Breast epithelium (tissue), 4 donors: ENCODE data around the gene FTCDNL1. TPM values are rescaled to one million over a fixed set of nuclear protein-coding genes. Genes with fewer than 3 reads are reported as not detected.

ENCODE experiments used
- DNase-seq, 2 donors: peaks; one replicate each; pipeline ENCODE4 v3.0.0-alpha.2; 2019; ENCODE audit warnings: low spot score in 2 of 2
- H3K27ac ChIP-seq, 2 donors: fragments of 200-600 bp; sonication (generic) in 1 of 2; one replicate each; pipeline ENCODE4 v1.5.1; 2016 to 2019; ENCODE audit warnings: mild to moderate bottlenecking in 1 of 2
- H3K27me3 ChIP-seq, 2 donors: fragments of 200-600 bp; sonication (generic) in 1 of 2; one replicate each; pipeline versions ENCODE4 v1.5.1 to v1.6.0; 2017 to 2019; ENCODE audit warnings: control low read depth in 1 of 2, mild to moderate bottlenecking in 1 of 2
- H3K36me3 ChIP-seq: fragments of 200-600 bp; one replicate; pipeline ENCODE4 v1.5.1; 2019
- H3K4me1 ChIP-seq, 2 donors: fragments of 200-600 bp; sonication (generic); one replicate each; pipeline ENCODE4 v1.5.1; 2016 to 2019; ENCODE audit warnings: control low read depth in 1 of 2
- H3K4me3 ChIP-seq, 3 donors: fragments of 200-600 bp; sonication (generic); 1 replicate in 2 of 3; 2 replicates in 1 of 3; pipeline ENCODE4 v1.5.1; 2016 to 2019; ENCODE audit warnings: mild to moderate bottlenecking in 3 of 3, moderate library complexity in 2 of 3
- H3K9me3 ChIP-seq, 2 donors: fragments of 200-600 bp; sonication (generic) in 1 of 2; one replicate each; pipeline ENCODE4 v1.5.1; 2016 to 2019; ENCODE audit warnings: control low read depth in 1 of 2
- POLR2A ChIP-seq: fragments of 450-650 bp; IDR thresholded peaks from one replicate; pipeline ENCODE4 v1.6.1; 2016; ENCODE audit warnings: antibody characterized with exemption, mild to moderate bottlenecking, moderate library complexity
- POLR2AphosphoS5 ChIP-seq, 3 donors: sonication (generic); formaldehyde crosslinking; IDR thresholded peaks; one replicate each; pipeline ENCODE4 v1.6.1; 2017; ENCODE audit warnings: antibody characterized with exemption in 3 of 3
- intact Hi-C: fragments of 100-400 bp; cut with DNase I; formaldehyde crosslinking; loops from one replicate; pipeline ENCODE4 v1.15.1; 2023; ENCODE audit warnings: low total_unique reads
- total RNA-seq, 3 donors: library from RNA; depleted of rRNA; stranded (reverse); fragments of >200 nt; gene quantifications; one replicate each; pipeline ENCODE4 v1.1.0, GENCODE V29; 2016
- TF ChIP-seq, protein P1 (sequence below), 3 donors: fragments of 450-650 bp; IDR thresholded peaks; one replicate each; pipeline ENCODE4 v1.5.1; 2016 to 2017; ENCODE audit warnings: antibody characterized with exemption in 3 of 3, mild to moderate bottlenecking in 3 of 3, moderate library complexity in 3 of 3

FTCDNL1 gene
- total RNA-seq: 1 to 10 TPM; 3.7 to 5.9 (median 5.2) TPM

DNA sequence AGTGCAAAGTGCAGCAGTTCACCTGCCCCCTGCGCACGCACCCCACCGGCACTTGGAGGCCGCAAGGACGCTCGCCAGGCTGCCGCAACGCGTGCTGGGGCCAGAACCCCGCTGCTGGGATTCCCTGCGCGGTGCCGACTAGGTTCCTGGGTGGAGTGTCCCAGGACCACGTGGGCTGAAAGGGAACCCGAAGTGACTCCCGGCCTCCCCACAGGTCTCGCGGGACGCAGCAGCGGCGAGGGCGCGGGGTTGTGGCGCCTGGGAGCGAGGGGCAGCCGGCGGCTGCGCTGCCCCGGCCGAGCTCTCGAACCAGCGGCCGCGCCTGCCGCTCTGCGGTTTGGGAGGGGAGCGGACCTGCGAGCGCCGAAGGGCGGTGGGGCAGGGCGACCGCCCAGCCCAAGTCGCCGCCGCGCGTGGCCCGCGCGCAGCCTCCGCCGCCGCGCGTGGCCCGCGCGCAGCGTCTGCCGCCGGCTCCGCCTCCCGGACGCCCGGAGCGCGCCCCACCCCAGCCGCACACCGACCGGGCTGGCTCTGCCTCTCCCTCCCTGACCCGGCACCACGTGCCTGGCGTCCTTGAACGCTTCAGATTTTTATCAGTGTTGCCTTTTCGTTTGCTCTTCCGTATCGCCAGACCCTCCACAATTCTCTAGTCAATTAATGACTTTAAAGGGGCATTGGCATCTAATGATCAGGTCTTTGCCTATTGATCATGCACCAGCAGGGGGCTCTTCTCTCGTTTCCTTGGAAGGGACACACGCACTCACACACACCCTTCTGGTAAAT is at the start of gene FTCDNL1:
FTCDNL1 (minus strand) TSS at position 475 of the 783 bp plus-strand sequence. CDS start 2,230 bp downstream, outside the sequence.
- DNase-seq: peak; percentile 32 to 62
- no peaks in the 10 kb centered on the region for H3K36me3 ChIP-seq
- H3K4me3 ChIP-seq: peak within 1 kb of the TSS; percentile 66 to 91 (median 70)
- intact Hi-C loops: no loop called here
- H3K27ac ChIP-seq: peak within 1 kb of the TSS; percentile 62 to 70
- TF ChIP-seq, protein P1, sequence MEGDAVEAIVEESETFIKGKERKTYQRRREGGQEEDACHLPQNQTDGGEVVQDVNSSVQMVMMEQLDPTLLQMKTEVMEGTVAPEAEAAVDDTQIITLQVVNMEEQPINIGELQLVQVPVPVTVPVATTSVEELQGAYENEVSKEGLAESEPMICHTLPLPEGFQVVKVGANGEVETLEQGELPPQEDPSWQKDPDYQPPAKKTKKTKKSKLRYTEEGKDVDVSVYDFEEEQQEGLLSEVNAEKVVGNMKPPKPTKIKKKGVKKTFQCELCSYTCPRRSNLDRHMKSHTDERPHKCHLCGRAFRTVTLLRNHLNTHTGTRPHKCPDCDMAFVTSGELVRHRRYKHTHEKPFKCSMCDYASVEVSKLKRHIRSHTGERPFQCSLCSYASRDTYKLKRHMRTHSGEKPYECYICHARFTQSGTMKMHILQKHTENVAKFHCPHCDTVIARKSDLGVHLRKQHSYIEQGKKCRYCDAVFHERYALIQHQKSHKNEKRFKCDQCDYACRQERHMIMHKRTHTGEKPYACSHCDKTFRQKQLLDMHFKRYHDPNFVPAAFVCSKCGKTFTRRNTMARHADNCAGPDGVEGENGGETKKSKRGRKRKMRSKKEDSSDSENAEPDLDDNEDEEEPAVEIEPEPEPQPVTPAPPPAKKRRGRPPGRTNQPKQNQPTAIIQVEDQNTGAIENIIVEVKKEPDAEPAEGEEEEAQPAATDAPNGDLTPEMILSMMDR (IDR thresholded peaks at IDR 0.05): peak in 2 of 3 donors; percentile 32 to 38
- no peak for TF ChIP-seq POLR2A
- no peaks in the 10 kb centered on the region for H3K4me1 ChIP-seq
- H3K27me3 ChIP-seq: no peaks in the 10 kb centered on the region
- no peaks in the 10 kb centered on the region for H3K9me3 ChIP-seq

DNA sequence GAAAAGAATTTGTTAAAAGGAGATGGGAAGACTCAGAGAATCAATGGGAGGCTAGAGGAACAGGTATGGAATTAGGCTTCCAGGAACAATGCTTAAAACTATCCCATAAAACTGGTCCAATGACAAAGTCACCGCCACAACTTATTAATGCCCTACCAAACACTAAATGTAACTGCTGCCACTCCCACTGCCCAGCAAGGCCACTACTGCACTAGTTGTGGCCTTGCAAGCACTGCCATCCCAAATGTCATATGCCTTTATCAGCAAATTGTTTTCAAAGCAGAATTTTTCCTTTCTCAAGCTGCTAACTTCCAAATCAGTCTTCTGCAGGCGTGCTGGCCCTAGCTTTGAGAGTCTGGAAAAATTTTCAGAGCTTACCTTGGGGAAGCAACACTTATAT is 45.6 kb upstream of the FTCDNL1 start:
- Histone ChIP-seq H3K4me3 (no peak overlapping the region), H3K27ac (no peak overlapping the region), H3K36me3 (no peaks in the 10 kb centered on the region), H3K4me1 (no peaks in the 10 kb centered on the region), H3K9me3 (no peaks in the 10 kb centered on the region), H3K27me3 (no peaks in the 10 kb centered on the region)
- TF ChIP-seq, protein P1 (IDR thresholded peaks at IDR 0.05): no peak
- TF ChIP-seq POLR2AphosphoS5 (IDR thresholded peaks at IDR 0.05): no peak
- no peak for TF ChIP-seq POLR2A
- no peak for DNase-seq
- intact Hi-C loops: no loop called here

DNA sequence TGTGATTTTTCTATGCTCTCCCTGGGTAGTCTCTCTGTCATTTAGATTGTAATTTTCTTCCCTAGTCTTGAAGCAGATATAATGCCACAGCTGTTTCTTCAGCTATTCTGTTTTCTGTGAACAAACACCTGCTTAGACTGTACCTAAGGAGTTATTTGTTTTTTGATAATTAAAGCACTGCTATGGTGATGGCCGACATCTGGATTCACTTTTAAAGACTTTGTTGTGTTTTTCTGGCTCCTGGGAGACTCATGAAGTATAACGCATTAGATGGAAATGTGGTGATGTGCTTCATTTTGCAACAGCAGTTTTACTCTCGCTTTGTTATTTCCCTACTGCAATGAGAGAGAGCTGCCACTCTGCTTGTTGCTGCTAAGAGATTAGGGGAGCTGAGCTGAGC is 44.4 kb upstream of the FTCDNL1 start:
- Histone ChIP-seq H3K36me3 (no peaks in the 10 kb centered on the region), H3K4me1 (no peaks in the 10 kb centered on the region), H3K27ac (no peak overlapping the region), H3K27me3 (no peaks in the 10 kb centered on the region), H3K4me3 (no peak overlapping the region), H3K9me3 (no peaks in the 10 kb centered on the region)
- no peak for DNase-seq
- intact Hi-C loops: no loop called here
- TF ChIP-seq POLR2AphosphoS5 (IDR thresholded peaks at IDR 0.05) (no peak), POLR2A (no peak)

DNA sequence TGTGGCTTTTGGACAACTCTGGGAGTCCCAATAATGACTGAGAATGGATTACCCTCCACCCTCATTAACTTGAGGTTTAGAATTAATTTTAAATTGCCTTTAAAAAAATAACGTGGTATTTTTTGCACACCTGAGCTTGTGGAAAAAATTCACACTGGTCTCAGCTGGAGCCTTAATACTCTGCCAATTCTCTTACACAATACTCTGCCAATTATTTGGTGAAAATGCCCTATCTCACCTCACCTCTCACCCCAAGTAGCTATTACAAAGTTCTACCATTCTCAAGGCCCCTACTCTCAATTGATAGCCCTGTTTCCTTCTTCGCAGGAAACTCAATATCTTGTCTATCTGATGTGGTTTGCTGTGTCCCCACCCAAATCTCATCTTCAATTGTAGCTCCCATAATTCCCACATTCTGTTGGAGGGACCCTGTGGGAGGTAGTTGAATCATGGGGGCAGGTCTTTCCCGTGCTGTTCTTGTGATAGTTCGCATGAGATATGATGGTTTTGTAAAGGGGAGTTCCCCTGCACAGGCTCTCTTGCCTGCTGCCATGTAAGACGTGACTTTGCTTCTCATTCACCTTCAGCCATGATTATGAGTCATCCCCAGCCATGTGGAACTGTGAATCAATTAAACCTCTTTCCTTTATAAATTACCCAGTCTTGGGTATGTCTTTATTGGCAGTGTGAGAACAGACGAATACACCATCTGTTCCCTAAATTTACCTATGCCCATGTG is 32.7 kb upstream of the FTCDNL1 start:
- Histone ChIP-seq H3K4me3 (no peak overlapping the region), H3K27me3 (no peaks in the 10 kb centered on the region), H3K9me3 (no peaks in the 10 kb centered on the region), H3K36me3 (no peaks in the 10 kb centered on the region), H3K27ac (no peak overlapping the region), H3K4me1 (no peaks in the 10 kb centered on the region)
- DNase-seq: no peak
- TF ChIP-seq, protein P1 (IDR thresholded peaks at IDR 0.05): no peak
- TF ChIP-seq POLR2A: no peak
- no peak for TF ChIP-seq POLR2AphosphoS5 (IDR thresholded peaks at IDR 0.05)
- intact Hi-C loops: no loop called here

DNA sequence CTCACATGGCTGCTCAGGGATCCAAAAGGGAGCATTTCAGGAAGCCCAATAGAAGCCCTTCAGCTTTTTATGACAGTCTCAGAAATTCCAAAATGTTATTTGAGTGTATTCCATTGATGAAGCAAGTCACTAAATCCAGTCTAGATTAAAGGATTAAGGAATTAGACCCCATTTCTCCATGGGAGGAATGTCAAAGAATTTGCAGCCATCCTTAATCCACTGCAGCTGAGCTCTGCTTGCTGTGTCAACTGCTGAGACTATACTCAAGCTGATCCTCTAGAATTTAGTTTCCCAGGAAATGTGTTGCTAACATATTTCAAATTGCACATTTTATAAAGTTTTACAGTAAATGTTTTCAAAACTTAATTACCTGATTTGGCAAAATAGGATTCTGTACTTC is 31.7 kb upstream of the FTCDNL1 start:
- no peaks in the 10 kb centered on the region for H3K36me3 ChIP-seq
- no peaks in the 10 kb centered on the region for H3K4me1 ChIP-seq
- no peak overlapping the region for H3K27ac ChIP-seq
- H3K4me3 ChIP-seq: no peak overlapping the region
- peaks cover 0 to 6% of the 10 kb centered on the region in 2 donors for H3K9me3 ChIP-seq
- no peaks in the 10 kb centered on the region for H3K27me3 ChIP-seq
- intact Hi-C loops: no loop called here
- TF ChIP-seq POLR2AphosphoS5 (IDR thresholded peaks at IDR 0.05) (no peak), POLR2A (no peak)
- TF ChIP-seq, protein P1 (IDR thresholded peaks at IDR 0.05): no peak
- DNase-seq: no peak
